Activated T-cell treated with anti-CD3 and anti-CD28 coated beads, Interleukin-2, amount 50 U/mL, for 4 hours (primary cell): ENCODE measurements around the gene MAP10. TPM values are rescaled to one million over a fixed set of nuclear protein-coding genes. Genes with fewer than 3 reads are reported as not detected.

Source experiments
- total RNA-seq, 3 donors: library from RNA; stranded (reverse); gene quantifications; one replicate each; pipeline ENCODE4 v1.2.1, GENCODE V29; 2021

The MAP10 gene
- total RNA-seq, 3 donors from 2014 or later: 0.71 to 1.2 (median 1.1) TPM

Other genes starting within 250 kb of the MAP10 start
- gene SIPA1L2, start 175.3 kb upstream of the MAP10 start, total RNA-seq: 10 to 100 TPM in 1 of 3 donors, 1 to 10 TPM in 2; 5.3 to 13.8 (median 6.7) TPM
- gene NTPCR, start 145.2 kb downstream of the MAP10 start, total RNA-seq: 10 to 100 TPM; 16.9 to 19.8 (median 18.3) TPM